Kasumi-1 (cell line): Measurements from ENCODE around the gene QRSL1.
"Not testable (repeated sequence)": the region's sequence is repeated elsewhere in the genome, so short reads cannot be mapped to it uniquely, and the experiment has no call there.

Source experiments
- DNase-seq, 2 experiments: peaks; one replicate each; lab custom pipeline; 2025; lab: John Stamatoyannopoulos, UW

Gene QRSL1

DNA sequence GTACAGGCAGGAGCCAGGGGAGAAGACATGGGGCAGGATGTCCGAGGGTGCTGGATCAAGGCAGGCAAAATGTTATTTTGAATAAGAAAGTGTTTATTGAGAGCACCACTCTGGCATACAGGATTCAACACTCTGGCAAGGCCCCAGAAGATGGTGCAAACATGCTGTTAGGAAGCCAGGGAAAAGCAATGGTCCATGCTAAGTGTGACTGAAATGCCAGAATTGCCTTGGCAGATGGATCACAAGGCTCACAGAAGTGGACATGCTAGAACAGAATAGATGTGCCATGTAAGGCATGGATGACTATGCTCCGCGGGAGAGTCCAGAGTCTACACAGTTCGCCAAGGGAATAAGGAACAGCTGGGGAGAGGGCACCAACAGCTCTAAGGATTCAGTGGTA, 54.6 kb downstream of the QRSL1 start:
- no peak for DNase-seq

DNA sequence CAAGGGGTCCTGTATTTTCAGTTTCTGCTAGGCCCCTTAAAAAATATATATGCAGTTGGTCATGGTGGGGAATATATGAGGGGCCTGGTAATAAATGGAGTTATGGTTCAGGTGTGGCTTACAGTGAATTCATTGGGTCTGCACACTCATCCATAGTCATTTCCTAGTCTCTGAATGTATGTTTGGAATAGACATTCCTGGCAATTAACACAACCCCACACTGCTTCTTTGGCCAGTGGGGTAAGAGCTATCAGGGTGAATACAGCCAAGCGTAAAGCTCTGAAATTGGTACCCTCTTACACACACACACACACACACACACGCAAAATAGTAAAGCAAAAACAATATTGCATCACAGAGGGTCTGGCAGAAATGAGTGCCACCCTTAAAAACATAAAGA, 56.5 kb downstream of the QRSL1 start:
- no peak for DNase-seq

DNA sequence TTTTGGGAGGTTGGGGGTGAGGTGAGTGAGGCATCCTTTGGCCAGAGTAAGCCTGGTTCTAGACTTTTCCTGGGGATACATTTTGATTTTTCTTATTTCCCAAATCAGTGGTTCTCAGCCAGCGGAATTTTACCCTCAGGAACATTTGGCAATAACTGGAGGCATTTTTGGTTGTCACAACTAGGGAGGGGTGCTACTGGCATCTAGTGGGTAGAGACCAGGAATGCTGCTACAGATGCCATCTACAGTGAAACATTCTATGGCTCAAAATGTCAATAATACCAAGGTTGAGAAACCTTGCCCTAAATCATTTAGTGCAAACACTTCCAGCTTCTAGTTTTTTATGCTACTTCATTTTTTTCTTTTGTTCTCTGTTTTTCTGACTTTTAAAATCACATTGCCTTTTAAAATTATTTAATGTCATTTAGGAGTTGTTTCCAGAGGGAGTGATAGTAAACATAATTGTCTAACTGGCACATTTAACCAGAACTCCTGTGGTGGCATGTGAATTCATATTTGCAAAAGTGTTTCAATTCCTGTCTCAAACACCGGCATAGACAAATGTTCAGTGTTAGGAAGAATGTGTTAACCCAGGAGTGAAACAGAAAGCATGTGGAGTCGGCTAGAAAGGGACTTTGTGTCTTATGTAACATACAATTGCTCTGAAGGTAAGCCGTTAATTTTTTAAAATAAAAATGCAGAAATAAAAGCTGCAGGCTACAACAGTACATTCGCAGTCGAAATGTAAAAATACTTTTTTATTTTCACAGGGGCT, 59.0 kb downstream of the QRSL1 start:
- no peak for DNase-seq

DNA sequence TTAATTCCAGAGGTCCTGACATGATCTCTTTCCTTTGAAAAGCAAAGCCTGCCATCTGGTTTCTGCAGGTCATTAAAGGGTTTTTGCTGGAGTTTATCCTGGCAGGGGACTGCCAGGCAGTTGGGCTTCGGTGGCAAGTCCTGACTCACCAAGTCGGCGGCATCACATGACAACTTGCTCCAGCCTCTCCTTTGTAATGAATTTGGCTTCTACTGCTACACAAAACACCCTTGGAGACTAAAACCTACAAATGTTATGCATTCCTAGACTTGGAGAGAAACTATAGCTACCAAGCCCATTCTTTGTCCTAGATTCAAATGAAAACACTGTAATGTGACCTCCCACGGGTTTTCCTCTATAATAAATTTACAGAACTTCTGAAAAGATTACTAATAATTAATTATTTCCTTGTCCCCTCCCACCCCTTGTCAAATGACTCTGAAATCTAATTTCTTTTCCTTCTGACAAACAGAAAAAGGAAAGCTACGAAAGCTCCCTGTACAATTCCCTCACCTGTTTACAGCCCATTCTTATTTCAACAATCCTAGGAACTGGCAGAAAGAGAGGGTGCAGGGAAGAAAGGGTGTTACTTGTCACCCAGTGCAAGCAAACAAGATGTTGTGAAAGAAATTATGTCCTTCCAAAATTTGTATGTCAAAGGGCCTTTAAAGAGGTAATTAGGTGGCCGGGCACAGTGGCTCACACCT, 62.9 kb downstream of the QRSL1 start:
- DNase-seq: no peak

DNA sequence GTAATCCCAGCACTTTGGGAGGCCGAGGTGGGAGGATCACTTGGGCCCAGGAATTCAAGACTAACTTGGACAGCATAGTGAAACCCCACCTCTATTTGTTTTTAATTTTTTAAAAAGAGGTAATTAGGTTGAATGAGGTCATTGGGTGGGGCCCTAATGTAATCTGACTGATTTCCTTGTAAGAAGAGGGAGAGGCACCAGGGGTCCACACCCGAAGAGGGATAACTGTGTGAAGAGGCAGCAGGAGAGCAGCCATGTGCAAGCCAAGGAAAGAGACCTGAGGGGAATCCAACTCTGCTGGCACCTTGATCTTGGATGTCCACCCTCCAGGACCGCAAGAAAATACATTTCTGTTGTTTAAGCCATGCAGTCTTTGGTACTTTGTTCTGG, 63.4 kb downstream of the QRSL1 start:
- DNase-seq: no peak

DNA sequence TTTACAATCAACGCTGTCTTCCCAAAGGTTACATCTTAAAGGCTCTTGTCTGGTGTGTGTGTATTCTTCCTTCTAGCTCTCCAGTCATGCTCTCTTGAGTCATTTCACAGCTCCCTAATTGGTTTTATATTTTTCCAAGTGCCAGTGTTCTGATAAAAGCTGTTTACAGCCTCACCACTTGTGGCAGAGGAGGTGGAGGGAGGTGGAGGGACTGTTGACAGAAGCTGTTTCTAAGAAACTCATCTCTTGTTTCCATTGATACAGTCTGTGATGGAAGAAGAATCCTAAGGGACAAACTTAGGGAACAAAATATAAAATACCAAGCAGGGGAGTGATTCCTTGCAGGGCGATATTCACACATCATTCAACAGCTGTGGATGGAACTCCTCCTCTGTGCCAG, 64.0 kb downstream of the QRSL1 start:
- no peak for DNase-seq

DNA sequence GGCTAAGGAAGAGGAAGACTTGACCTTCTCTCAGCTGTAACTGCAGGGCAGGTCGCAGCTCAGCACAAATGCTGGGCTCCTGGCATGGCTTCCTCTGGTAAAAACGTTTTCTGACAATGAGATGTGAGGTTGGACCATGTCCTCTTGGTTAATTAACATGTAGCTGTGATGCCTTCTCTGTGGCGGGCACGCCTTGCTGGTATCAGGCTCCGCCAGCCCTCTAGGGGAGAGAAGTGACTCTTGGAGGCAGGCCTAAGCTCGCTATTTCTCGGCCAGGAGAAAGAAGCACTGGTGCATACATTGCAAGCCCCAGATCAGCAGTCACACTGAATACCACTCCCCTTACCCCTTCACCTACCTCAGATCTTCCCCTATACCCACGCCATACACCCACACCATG, 65.0 kb downstream of the QRSL1 start:
- DNase-seq: no peak

DNA sequence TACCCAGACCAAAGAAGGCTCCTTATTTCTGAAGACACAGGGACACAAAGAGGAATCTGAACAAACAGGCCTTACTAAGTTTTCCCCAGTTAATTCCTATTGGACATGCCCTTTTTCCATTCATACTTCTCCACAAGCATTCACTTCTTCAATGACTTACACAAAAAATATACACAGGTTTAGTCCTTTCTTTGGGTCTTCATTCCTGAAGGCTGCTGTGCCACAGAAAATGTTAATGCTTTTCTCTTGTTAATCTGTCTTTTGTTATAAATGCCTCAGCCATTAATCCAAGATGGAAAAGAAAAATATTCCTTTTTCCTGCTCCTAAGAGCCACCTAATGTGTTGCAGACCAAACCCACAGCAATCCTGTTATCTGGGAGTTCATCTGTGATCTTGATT, 71.2 kb downstream of the QRSL1 start:
- no peak for DNase-seq

DNA sequence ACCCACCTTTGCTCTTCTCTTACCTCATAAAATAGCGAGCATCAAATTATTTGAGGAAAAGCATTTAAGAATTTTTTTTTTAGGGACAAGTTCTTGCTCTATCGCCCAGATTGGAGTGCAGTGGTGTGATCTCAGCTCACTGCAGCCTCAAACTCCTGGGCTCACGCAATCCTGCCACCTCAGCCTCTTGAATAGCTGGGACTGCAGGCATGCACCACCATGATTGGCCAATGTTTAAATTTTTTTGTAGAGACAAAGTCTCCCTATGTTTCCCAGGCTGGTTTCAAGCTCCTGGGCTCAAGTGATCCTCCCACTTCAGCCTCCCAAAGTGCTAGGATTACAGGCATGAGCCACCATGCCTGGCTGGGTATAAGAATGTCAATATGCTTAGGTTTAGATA, 71.8 kb downstream of the QRSL1 start:
- not testable (repeated sequence) for DNase-seq

DNA sequence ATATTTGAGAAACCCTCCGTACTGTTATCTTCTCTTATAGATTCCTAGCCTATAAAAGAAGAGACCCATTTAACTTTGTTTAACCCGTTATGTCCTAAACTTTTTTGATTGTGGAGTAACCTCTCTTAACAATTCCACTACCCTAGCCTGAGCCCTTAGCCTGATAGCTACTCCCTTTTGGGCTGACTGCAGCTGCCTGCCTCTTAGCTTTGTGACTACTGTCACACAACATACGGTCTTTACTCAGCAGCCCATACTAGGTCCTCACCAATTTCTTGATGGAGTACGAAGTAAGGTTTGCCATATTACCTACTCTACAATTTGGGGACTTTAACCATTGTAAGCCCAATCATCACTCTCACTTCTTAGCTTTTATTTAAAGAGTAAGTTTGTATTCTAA, 72.7 kb downstream of the QRSL1 start:
- DNase-seq: no peak

DNA sequence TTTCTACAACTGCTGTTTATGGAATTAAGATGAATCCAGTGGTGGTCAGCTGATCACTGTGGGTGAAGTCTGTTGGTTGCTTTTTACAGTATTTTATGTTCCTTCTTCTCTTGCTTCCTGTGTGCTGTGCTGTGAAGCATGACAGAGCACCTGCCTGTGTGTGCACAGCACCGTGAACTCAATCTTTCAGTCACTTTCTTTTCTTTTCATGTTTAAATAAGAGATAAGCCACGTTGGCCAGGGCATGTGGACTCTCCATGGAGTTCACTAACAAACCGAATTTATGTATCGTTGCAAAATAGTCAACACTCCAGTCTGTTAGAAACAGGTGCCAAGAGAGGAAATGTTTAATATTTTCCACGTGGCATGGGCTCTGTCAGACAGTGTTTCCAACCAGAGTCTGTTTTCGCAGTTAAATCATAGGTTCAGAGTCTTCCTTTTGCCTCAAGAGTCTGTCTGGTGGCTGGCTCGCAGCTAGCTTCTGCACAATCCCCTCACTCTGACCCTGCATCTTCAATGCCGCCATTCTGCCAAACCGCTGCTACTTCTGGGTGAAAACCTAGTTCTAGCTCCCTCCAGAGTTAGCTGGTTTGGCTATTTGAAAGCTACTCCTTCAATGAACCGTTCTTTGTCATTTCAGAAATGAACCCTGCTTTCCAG, 73.2 kb downstream of the QRSL1 start:
- no peak for DNase-seq

DNA sequence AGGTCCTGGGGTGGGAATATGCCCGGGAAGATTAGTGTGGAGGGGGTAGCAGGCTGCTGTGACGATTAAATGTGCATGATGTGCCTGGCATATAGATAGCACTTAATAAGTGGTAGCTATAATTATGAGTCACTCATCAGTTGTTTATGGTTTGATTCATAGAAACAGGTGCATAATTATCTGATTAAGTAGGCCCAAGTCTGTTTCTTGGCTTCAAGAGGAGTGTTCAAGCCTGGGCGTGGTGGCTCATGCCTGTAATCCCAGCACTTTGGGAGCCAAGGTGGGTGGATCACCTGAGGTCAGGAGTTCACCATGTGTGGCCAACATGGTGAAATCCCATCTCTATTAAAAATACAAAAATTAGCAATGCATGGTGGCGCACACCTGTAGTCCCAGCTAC, 74.9 kb downstream of the QRSL1 start:
- no peak for DNase-seq

DNA sequence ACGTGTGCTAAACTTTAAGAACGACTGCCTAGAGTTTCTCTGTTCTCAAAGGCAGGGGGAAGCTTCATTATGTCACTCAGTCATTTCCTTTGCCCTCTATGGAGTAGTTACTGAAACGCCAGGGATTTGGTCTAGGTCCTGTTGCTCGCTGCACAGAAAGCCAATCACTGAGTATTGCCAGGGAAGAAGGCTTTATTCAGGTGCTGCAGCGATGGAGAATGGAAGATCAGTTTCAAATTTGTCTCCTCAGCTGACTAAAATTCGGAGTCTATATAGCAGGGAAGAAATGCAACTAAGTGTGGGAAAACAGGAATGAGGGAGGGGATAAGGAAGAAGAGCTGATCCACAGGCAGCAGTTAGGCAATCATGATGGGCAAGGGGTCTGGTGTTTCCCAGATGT, 75.8 kb downstream of the QRSL1 start:
- DNase-seq: no peak

DNA sequence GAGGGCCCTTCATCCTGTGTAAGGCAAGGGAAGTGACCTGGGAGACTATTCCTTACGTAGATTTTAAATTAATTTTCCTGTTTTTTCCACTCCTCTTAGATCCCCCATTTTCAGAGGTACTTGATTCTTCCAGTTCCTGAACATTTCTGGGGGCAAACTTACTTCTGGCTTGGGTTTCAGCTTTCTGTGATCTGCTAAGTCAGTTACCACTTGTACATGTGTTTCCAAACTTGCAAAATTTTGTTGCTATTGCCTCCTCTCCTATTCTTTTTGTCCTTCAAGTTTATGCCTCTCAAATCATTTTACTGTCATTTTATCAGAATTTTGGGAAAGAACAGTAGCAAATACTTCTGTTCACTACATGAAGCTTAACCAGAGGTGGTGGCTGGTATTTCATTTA, 81.2 kb downstream of the QRSL1 start:
- DNase-seq: no peak

DNA sequence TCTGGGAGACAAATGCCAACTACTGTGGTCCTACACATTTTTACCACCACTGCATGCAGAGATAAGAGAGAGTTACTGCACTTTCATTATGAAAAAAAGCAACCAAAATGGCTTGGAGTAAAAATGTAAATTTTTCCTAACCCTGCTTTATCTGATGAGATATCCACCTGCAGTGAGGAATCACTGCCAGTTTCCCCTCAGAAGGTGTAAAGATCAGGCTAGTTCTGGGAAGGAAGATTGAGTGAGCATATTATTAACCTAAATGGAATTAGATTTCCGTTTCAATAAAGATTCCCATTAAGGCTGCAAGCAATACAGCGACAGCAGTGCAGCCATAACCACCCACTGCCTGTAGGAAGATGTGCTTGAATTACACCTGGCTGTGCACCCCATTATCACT, 84.9 kb downstream of the QRSL1 start:
- no peak for DNase-seq

DNA sequence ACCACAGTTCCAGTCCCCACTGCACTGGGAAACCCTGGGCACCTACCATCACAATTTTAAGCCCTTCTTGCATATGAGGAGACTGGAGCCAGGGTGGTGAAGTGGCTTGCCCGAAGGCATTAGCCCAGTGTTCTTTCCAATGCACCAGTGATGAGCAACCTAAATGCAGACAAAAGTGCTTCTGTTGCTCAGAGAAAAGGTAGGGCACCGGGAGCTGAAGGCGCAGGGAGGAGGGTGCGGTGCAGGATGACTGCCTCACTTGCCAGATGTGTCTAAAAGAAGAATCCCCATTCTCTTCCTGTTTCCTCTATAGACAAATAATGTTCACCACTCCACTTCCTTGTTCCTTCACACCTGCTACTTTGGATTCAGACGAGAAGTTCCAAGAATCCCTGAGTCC, 86.5 kb downstream of the QRSL1 start:
- no peak for DNase-seq

DNA sequence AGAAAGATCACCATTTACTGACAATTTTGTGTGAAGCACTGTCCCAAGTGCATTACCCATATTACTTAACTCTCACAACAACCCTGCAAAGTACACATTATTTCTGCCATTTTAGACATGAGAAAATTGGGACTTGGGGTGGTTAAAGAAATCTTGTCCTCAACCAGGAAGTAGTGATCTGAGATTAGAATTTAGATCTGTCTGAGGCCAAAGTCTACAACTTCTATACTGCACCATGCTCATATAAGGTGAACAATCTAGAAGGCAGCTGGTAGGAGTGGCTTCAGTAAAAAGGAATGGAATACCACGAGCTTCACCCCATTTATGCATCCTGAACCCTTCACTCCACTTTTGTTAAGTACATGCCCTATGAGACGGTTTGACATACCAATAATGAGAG, 87.6 kb downstream of the QRSL1 start:
- no peak for DNase-seq
